ENCODE measurements around the gene TSTD1. TPM values are rescaled to one million over a fixed set of nuclear protein-coding genes. Genes with fewer than 3 reads are reported as not detected.
A peak's percentile ranks its signal among the peaks of the same experiment; 100 is the strongest.

Gene TSTD1
- total and polyA plus RNA-seq, 2 of the 8 experiments (the other 6 are each of a cell fraction or from before 2014, with no cell fraction given): 60.9 to 314 TPM

- TF ChIP-seq CHD1 (IDR thresholded peaks at IDR 0.05; ENCODE audit: low read depth, low read length) (no peak), POLR2AphosphoS5 (IDR thresholded peaks at IDR 0.05; ENCODE audit: low read depth, low read length) (peak; percentile 91), EGR1 (IDR thresholded peaks at IDR 0.05; ENCODE audit: borderline replicate concordance, low read depth, low read length) (no peak), TAF7 (optimal IDR thresholded peaks at IDR 0.05; ENCODE audit: borderline replicate concordance, low read depth, low read length) (peak; percentile 82), TAF1 (IDR thresholded peaks at IDR 0.05; ENCODE audit: low read depth, low read length) (peak; percentile 94), NRF1 (IDR thresholded peaks at IDR 0.05; ENCODE audit: low read depth, low read length) (no peak), SP2 (IDR thresholded peaks at IDR 0.05; ENCODE audit: low read length) (peak; percentile 58), CHD2 (IDR thresholded peaks at IDR 0.05; ENCODE audit: low read length) (peak; percentile 78), BACH1 (IDR thresholded peaks at IDR 0.05; ENCODE audit: low read length) (no peak)
These were observed 17.4 kb downstream of the TSTD1 start (continued) for GRCh38 chr1:161021165-161021969.

Data from H1 (cell line).